K562 (cell line): ENCODE measurements around the gene DDX39A. TPM values are rescaled to one million over a fixed set of nuclear protein-coding genes. Genes with fewer than 3 reads are reported as not detected.

ENCODE experiments used
- CHD2 ChIP-seq: IDR thresholded peaks from 2 replicates; pipeline ENCODE4 v1.6.1; 2011; ENCODE audit warnings: low read depth, low read length
- MTA2 ChIP-seq: fragments of 450-650 bp; IDR thresholded peaks from 2 replicates; pipeline ENCODE4 v1.6.1; 2016; ENCODE audit warnings: low read depth
- MYBL2 ChIP-seq, 2 experiments: fragments of 450-650 bp in 1 of 2; sonication (generic) in 1 of 2; formaldehyde crosslinking in 1 of 2; IDR thresholded peaks; 2 replicates each; pipeline versions ENCODE4 v1.6.1 to v1.8.1; 2017 to 2022; ENCODE audit warnings: borderline replicate concordance in 1 of 2, inconsistent platforms in 1 of 2, low read depth in 1 of 2, mild to moderate bottlenecking in 1 of 2, missing genetic modification reagents in 1 of 2, moderate library complexity in 1 of 2
- OTX1 ChIP-seq: fragments of 450-650 bp; formaldehyde crosslinking; IDR thresholded peaks from 2 replicates; pipeline ENCODE4 v1.4.0; 2022; ENCODE audit warnings: mild to moderate bottlenecking
- PKNOX1 ChIP-seq: fragments of 450-650 bp; IDR thresholded peaks from 2 replicates; pipeline ENCODE4 v1.6.1; 2016
- POLR2A ChIP-seq: fragments of 450-650 bp; conservative IDR thresholded peaks from 2 replicates; pipeline ENCODE4 v1.6.1; 2016
- RB1 ChIP-seq: fragments of 450-650 bp; IDR thresholded peaks from 2 replicates; pipeline ENCODE4 v1.6.1; 2017; ENCODE audit warnings: low read depth, mild to moderate bottlenecking
- RCOR1 ChIP-seq, 2 experiments: IDR thresholded peaks; 2 replicates each; pipeline ENCODE4 v1.6.1; 2012; ENCODE audit warnings: low read depth in 2 of 2, low read length in 2 of 2, borderline replicate concordance in 1 of 2, improper control_type of control experiment in 1 of 2
- SRSF7 ChIP-seq: fragments of 200-400 bp; formaldehyde crosslinking; optimal IDR thresholded peaks from 2 replicates; pipeline ENCODE3; 2017; ENCODE audit warnings: mild to moderate bottlenecking, low read depth, low read length
- STAT5B ChIP-seq: fragments of 250-450 bp; sonication (Bioruptor Pico); IDR thresholded peaks from 2 replicates; pipeline ENCODE4 v1.8.0; 2021; ENCODE audit warnings: mild to moderate bottlenecking, inconsistent platforms
- TFE3 ChIP-seq: fragments of 450-650 bp; formaldehyde crosslinking; IDR thresholded peaks from 2 replicates; pipeline ENCODE4 v1.4.0; 2020; ENCODE audit warnings: mild to moderate bottlenecking, mixed read lengths
- ZBTB2 ChIP-seq: fragments of 450-650 bp; IDR thresholded peaks from 2 replicates; pipeline ENCODE4 v1.6.1; 2016; ENCODE audit warnings: antibody characterized with exemption
- ZBTB49 ChIP-seq: sonication (generic); formaldehyde crosslinking; IDR thresholded peaks from 2 replicates; pipeline ENCODE4 v1.8.0; 2022; ENCODE audit warnings: missing genetic modification reagents, mild to moderate bottlenecking, borderline replicate concordance
- ZFP30 ChIP-seq: fragments of 250-450 bp; sonication (Bioruptor Pico); IDR thresholded peaks from 2 replicates; pipeline ENCODE4 v1.8.0; 2022; ENCODE audit warnings: moderate library complexity, mild to moderate bottlenecking, inconsistent platforms, borderline replicate concordance
- ZNF511 ChIP-seq: sonication (generic); formaldehyde crosslinking; IDR thresholded peaks from 2 replicates; pipeline ENCODE4 v1.8.0; 2022; ENCODE audit warnings: mild to moderate bottlenecking, missing genetic modification reagents
- ZNF586 ChIP-seq: fragments of 450-650 bp; formaldehyde crosslinking; conservative IDR thresholded peaks from 2 replicates; pipeline ENCODE4 v1.4.0; 2020; ENCODE audit warnings: mild to moderate bottlenecking, moderate library complexity
- ZNF785 ChIP-seq: fragments of 250-450 bp; sonication (Bioruptor Pico); IDR thresholded peaks from 2 replicates; pipeline ENCODE4 v1.4.0; 2020; ENCODE audit warnings: mild to moderate bottlenecking
- polyA plus RNA-seq, 8 experiments: library from polyadenylated mRNA; depleted of rRNA in 4 of 8; stranded (reverse) in 5 of 8; unstranded in 3 of 8; fragments of >200 nt; fragmentation: Nextera tagmentation in 2 of 8; fragmentation: Illumina TruSeq in 1 of 8; extraction: Ambion mirVana in 2 of 8; extraction: Trizol in 1 of 8; gene quantifications; 2 replicates each; pipeline versions ENCODE4 v1.2.1 to v1.2.3, GENCODE V29; 2011 to 2014; ENCODE audit warnings: inconsistent platforms in 1 of 8, missing spikeins in 1 of 8
- total RNA-seq, 7 experiments: library from RNA; depleted of rRNA in 6 of 7; stranded (reverse); fragments of >200 nt in 6 of 7; fragmentation: Illumina TruSeq in 2 of 7; extraction: Trizol in 2 of 7; gene quantifications; 2 replicates each; pipeline versions ENCODE4 v1.2.1 to v1.2.3, GENCODE V29; 2011 to 2021; ENCODE audit warnings: low replicate concordance in 1 of 7

DDX39A gene
- total and polyA plus RNA-seq, 9 of the 15 experiments (the other 6 are each of a cell fraction or from before 2014, with no cell fraction given): 90.3 to 250 (median 188) TPM

GRCh38 chr19:14419106-14419813 lies at the start of gene DDX39A (continued):
- TF ChIP-seq MYBL2 (IDR thresholded peaks at IDR 0.05; ENCODE audit: low read depth) (peak; percentile 92), MYBL2 (CRISPR knock-in tag; IDR thresholded peaks at IDR 0.05; ENCODE audit: borderline replicate concordance) (no peak), CHD2 (peak; percentile 87), ZNF511 (CRISPR knock-in tag) (peak; percentile 78), PKNOX1 (peak; percentile 99), POLR2A (peak; percentile 96), RB1 (peak; percentile 52; the same call in 1 of the 2 replicates), STAT5B (CRISPR knock-in tag) (no peak), ZFP30 (CRISPR knock-in tag) (no peak), ZNF785 (CRISPR knock-in tag) (no peak), OTX1 (CRISPR knock-in tag) (0 out of 2 replicates have a peak, but pooled peaks have one; percentile 28), ZBTB49 (CRISPR knock-in tag) (no peak), RCOR1 (IDR thresholded peaks at IDR 0.05; ENCODE audit: borderline replicate concordance in 1 of 2, low read depth in 2 of 2, low read length in 2 of 2) (peak in 1 of 2 experiments; percentile 25; a peak in 1 of 4 replicates), SRSF7 (no peak), TFE3 (CRISPR knock-in tag) (peak; percentile 95), MTA2 (peak; percentile 15; the same call in 1 of the 2 replicates), ZBTB2 (peak; percentile 12; the same call in 1 of the 2 replicates), ZNF586 (CRISPR knock-in tag) (no peak)
